Measurements from ENCODE around the gene NSUN4.

NSUN4 gene

GRCh38 chr1:46340404-46341221 lies at the start of gene NSUN4:
NSUN4 (plus strand) TSS chr1:46340807; CDS start chr1:46340827, 20 bp downstream.
- peak; percentile 72 for TF ChIP-seq CTCF (IDR thresholded peaks at IDR 0.05; ENCODE audit: control insufficient read depth, insufficient read depth, low read depth, low read length, missing control alignments)
- DNase-seq (ENCODE audit: low read depth): peak; percentile 81
- peak within 1 kb of the TSS; percentile 82 for H3K4me3 ChIP-seq (ENCODE audit: control insufficient read depth, low read depth, low read length)

- TF ChIP-seq CTCF (IDR thresholded peaks at IDR 0.05; ENCODE audit: control insufficient read depth, insufficient read depth, low read depth, low read length, missing control alignments): no peak
- no peak for DNase-seq (ENCODE audit: low read depth)
- no peak overlapping the region for H3K4me3 ChIP-seq (ENCODE audit: control insufficient read depth, low read depth, low read length)
These were observed 45.3 kb upstream of the NSUN4 start for GRCh38 chr1:46295306-46295705.

GRCh38 chr1:46298387-46298786 lies 42.2 kb upstream of the NSUN4 start:
- H3K4me3 ChIP-seq (ENCODE audit: control insufficient read depth, low read depth, low read length): no peak overlapping the region
- DNase-seq (ENCODE audit: low read depth): no peak
- TF ChIP-seq CTCF (IDR thresholded peaks at IDR 0.05; ENCODE audit: control insufficient read depth, insufficient read depth, low read depth, low read length, missing control alignments): no peak

- DNase-seq (ENCODE audit: low read depth): no peak
- H3K4me3 ChIP-seq (ENCODE audit: control insufficient read depth, low read depth, low read length): peak overlapping the region; percentile 89
- TF ChIP-seq CTCF (IDR thresholded peaks at IDR 0.05; ENCODE audit: control insufficient read depth, insufficient read depth, low read depth, low read length, missing control alignments): no peak
These were observed 39.8 kb upstream of the NSUN4 start for GRCh38 chr1:46300673-46301405.

- no peak for TF ChIP-seq CTCF (IDR thresholded peaks at IDR 0.05; ENCODE audit: control insufficient read depth, insufficient read depth, low read depth, low read length, missing control alignments)
- no peak for DNase-seq (ENCODE audit: low read depth)
- peak overlapping the region; percentile 89 for H3K4me3 ChIP-seq (ENCODE audit: control insufficient read depth, low read depth, low read length)
These were observed 39.2 kb upstream of the NSUN4 start for GRCh38 chr1:46301406-46301807.

GRCh38 chr1:46301808-46302640 lies 38.6 kb upstream of the NSUN4 start:
- DNase-seq (ENCODE audit: low read depth): no peak
- peak overlapping the region; percentile 89 for H3K4me3 ChIP-seq (ENCODE audit: control insufficient read depth, low read depth, low read length)
- TF ChIP-seq CTCF (IDR thresholded peaks at IDR 0.05; ENCODE audit: control insufficient read depth, insufficient read depth, low read depth, low read length, missing control alignments): no peak

Measured in AG09309 (cell line).